Measurements from ENCODE around the gene RNF5. TPM values are rescaled to one million over a fixed set of nuclear protein-coding genes. Genes with fewer than 3 reads are reported as not detected.

The RNF5 gene
- total and polyA plus RNA-seq, 10 of the 15 experiments (the other 5 are each of a cell fraction or from before 2014, with no cell fraction given): 31.4 to 114 (median 62.8) TPM

- TF ChIP-seq E4F1 (IDR thresholded peaks at IDR 0.05; ENCODE audit: borderline replicate concordance, partially characterized antibody): peak; percentile 19
- peak; percentile 76 to 91; a peak in 3 of 4 replicates for TF ChIP-seq BHLHE40 (IDR thresholded peaks at IDR 0.05; ENCODE audit: borderline replicate concordance in 1 of 2, low read depth in 2 of 2, low read length in 1 of 2)
- TF ChIP-seq IKZF1 (conservative IDR thresholded peaks at IDR 0.05): peak; percentile 95
- peak; percentile 61; the same call in 1 of the 2 replicates for TF ChIP-seq ZBED1 (IDR thresholded peaks at IDR 0.05; ENCODE audit: borderline replicate concordance)
- peak; percentile 99 for TF ChIP-seq ATF7 (IDR thresholded peaks at IDR 0.05; ENCODE audit: low read depth)
- peak; percentile 40; the same call in 1 of the 2 replicates for TF ChIP-seq BACH1 (IDR thresholded peaks at IDR 0.05; ENCODE audit: borderline replicate concordance)
- TF ChIP-seq RELA (IDR thresholded peaks at IDR 0.05; ENCODE audit: borderline replicate concordance, partially characterized antibody): peak; percentile 11
- no peak for TF ChIP-seq HSF1 (IDR thresholded peaks at IDR 0.05; ENCODE audit: low read depth, low read length)
- peak; percentile 70; the same call in 1 of the 2 replicates for TF ChIP-seq SIN3A (IDR thresholded peaks at IDR 0.05; ENCODE audit: low read depth, low read length)
- no peak for TF ChIP-seq CBX5 (IDR thresholded peaks at IDR 0.05; ENCODE audit: low read depth)
- peak; percentile 54; the same call in 1 of the 2 replicates for TF ChIP-seq TBL1XR1 (IDR thresholded peaks at IDR 0.05; ENCODE audit: low read depth, low read length)
- no peak for TF ChIP-seq CTCF (IDR thresholded peaks at IDR 0.05 in 2 of 3, conservative IDR thresholded peaks at IDR 0.05 in 1 of 3; ENCODE audit: control insufficient read depth in 2 of 3, extremely low read depth in 1 of 3, insufficient read depth in 1 of 3, low read depth in 3 of 3, low read length in 3 of 3)
- TF ChIP-seq SMAD5 (IDR thresholded peaks at IDR 0.05; ENCODE audit: low read depth): peak; percentile 75; the same call in 1 of the 2 replicates
- peak; percentile 81 for TF ChIP-seq EED (IDR thresholded peaks at IDR 0.05; ENCODE audit: low read depth)
- no peak for TF ChIP-seq MYC (IDR thresholded peaks at IDR 0.05; ENCODE audit: insufficient read depth, insufficient read length, insufficient replicate concordance, low read length, severe bottlenecking)
- TF ChIP-seq PAX8 (IDR thresholded peaks at IDR 0.05): no peak
- no peak for TF ChIP-seq USF1 (IDR thresholded peaks at IDR 0.05; ENCODE audit: borderline replicate concordance, extremely low read length, insufficient read depth, low read depth, low read length)
- peak; percentile 96 for TF ChIP-seq LARP7 (IDR thresholded peaks at IDR 0.05)
- TF ChIP-seq ZNF207 (IDR thresholded peaks at IDR 0.05; ENCODE audit: borderline replicate concordance): peak; percentile 96
- TF ChIP-seq NR2F1 (conservative IDR thresholded peaks at IDR 0.05): peak; percentile 64
- TF ChIP-seq CREM (IDR thresholded peaks at IDR 0.05; ENCODE audit: low read depth): peak; percentile 97
- TF ChIP-seq CHD1 (IDR thresholded peaks at IDR 0.05; ENCODE audit: low read depth, low read length): no peak
Observed at GRCh38 chr6:32195902-32196681, 17.9 kb downstream of the RNF5 start (continued).

Measured in GM12878 (cell line).